Loucy (cell line): ENCODE results near the gene CDH12.

Experiments used
- CTCF ChIP-seq: fragments of 200-600 bp; sonication (generic); conservative IDR thresholded peaks from 2 replicates; pipeline ENCODE4 v1.5.1; 2014; ENCODE audit warnings: mild to moderate bottlenecking, antibody characterized with exemption, low read length
- EZH2phosphoT487 ChIP-seq: fragments of 200-600 bp; IDR thresholded peaks from 2 replicates; pipeline ENCODE4 v1.6.1; 2018; ENCODE audit warnings: antibody characterized with exemption, mild to moderate bottlenecking, moderate library complexity, borderline replicate concordance

- TF ChIP-seq CTCF (no peak), EZH2phosphoT487 (no peak)
Measured at GRCh38 chr5:22352493-22352892, 500.7 kb downstream of the CDH12 start.
